ENCODE data around the gene TRIM33. TPM values are rescaled to one million over a fixed set of nuclear protein-coding genes. Genes with fewer than 3 reads are reported as not detected.

Gene TRIM33
- total RNA-seq, 1 experiment from 2014 or later = 44.5 TPM

DNA sequence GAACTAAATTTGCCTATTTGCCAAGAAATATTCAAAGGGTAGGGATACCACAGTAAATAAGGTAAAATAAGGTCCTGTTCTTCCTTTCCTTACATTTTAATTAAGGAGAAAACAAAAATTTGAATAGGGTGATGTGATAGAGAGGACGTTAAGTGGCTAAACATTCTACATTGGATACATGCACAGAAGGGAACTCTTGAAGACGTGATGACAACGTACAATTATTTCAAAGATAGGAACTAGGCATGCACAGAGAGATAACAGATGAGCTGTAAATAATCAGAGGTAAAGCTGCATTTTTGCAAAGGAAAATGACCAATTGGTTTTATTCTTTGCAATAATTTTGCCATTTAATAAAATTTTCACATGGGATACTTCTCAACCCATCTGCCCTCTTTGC lies 69.7 kb downstream of the TRIM33 start:
- CTCF ChIA-PET = no interaction called here
- Mint-ChIP-seq H3K36me3 (peaks cover 17% of the 10 kb centered on the region), H3K27ac (no peak overlapping the region), H3K9me3 (no peaks in the 10 kb centered on the region), H3K4me1 (peaks cover 16% of the 10 kb centered on the region), H3K27me3 (ENCODE audit: low read depth) (no peaks in the 10 kb centered on the region), H3K4me3 (no peak overlapping the region)
- POLR2A ChIA-PET = interaction anchor here (1.6 kb wide), 1 partner anchor 69 kb away, joined by 5 read pairs; the partner anchor contains the start of gene TRIM33
- DNase-seq (ENCODE audit: low spot score) (no peak), ATAC-seq (no peak)
- no peak for TF ChIP-seq PRRX2 (CRISPR knock-in tag; IDR thresholded peaks at IDR 0.05)
- TF ChIP-seq SMAD3 (CRISPR knock-in tag; IDR thresholded peaks at IDR 0.05; ENCODE audit: borderline replicate concordance) = no peak
- TF ChIP-seq, protein P1, sequence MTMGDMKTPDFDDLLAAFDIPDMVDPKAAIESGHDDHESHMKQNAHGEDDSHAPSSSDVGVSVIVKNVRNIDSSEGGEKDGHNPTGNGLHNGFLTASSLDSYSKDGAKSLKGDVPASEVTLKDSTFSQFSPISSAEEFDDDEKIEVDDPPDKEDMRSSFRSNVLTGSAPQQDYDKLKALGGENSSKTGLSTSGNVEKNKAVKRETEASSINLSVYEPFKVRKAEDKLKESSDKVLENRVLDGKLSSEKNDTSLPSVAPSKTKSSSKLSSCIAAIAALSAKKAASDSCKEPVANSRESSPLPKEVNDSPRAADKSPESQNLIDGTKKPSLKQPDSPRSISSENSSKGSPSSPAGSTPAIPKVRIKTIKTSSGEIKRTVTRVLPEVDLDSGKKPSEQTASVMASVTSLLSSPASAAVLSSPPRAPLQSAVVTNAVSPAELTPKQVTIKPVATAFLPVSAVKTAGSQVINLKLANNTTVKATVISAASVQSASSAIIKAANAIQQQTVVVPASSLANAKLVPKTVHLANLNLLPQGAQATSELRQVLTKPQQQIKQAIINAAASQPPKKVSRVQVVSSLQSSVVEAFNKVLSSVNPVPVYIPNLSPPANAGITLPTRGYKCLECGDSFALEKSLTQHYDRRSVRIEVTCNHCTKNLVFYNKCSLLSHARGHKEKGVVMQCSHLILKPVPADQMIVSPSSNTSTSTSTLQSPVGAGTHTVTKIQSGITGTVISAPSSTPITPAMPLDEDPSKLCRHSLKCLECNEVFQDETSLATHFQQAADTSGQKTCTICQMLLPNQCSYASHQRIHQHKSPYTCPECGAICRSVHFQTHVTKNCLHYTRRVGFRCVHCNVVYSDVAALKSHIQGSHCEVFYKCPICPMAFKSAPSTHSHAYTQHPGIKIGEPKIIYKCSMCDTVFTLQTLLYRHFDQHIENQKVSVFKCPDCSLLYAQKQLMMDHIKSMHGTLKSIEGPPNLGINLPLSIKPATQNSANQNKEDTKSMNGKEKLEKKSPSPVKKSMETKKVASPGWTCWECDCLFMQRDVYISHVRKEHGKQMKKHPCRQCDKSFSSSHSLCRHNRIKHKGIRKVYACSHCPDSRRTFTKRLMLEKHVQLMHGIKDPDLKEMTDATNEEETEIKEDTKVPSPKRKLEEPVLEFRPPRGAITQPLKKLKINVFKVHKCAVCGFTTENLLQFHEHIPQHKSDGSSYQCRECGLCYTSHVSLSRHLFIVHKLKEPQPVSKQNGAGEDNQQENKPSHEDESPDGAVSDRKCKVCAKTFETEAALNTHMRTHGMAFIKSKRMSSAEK (CRISPR knock-in tag; IDR thresholded peaks at IDR 0.05; ENCODE audit: borderline replicate concordance) = no peak
- TF ChIP-seq ATF1 (CRISPR knock-in tag; IDR thresholded peaks at IDR 0.05) = no peak
- TF ChIP-seq FOXK1 (CRISPR knock-in tag; IDR thresholded peaks at IDR 0.05) = no peak
- TF ChIP-seq, protein P2, sequence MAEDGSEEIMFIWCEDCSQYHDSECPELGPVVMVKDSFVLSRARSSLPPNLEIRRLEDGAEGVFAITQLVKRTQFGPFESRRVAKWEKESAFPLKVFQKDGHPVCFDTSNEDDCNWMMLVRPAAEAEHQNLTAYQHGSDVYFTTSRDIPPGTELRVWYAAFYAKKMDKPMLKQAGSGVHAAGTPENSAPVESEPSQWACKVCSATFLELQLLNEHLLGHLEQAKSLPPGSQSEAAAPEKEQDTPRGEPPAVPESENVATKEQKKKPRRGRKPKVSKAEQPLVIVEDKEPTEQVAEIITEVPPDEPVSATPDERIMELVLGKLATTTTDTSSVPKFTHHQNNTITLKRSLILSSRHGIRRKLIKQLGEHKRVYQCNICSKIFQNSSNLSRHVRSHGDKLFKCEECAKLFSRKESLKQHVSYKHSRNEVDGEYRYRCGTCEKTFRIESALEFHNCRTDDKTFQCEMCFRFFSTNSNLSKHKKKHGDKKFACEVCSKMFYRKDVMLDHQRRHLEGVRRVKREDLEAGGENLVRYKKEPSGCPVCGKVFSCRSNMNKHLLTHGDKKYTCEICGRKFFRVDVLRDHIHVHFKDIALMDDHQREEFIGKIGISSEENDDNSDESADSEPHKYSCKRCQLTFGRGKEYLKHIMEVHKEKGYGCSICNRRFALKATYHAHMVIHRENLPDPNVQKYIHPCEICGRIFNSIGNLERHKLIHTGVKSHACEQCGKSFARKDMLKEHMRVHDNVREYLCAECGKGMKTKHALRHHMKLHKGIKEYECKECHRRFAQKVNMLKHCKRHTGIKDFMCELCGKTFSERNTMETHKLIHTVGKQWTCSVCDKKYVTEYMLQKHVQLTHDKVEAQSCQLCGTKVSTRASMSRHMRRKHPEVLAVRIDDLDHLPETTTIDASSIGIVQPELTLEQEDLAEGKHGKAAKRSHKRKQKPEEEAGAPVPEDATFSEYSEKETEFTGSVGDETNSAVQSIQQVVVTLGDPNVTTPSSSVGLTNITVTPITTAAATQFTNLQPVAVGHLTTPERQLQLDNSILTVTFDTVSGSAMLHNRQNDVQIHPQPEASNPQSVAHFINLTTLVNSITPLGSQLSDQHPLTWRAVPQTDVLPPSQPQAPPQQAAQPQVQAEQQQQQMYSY (CRISPR knock-in tag; IDR thresholded peaks at IDR 0.05) = no peak
- no peak for TF ChIP-seq ETV6 (CRISPR knock-in tag; IDR thresholded peaks at IDR 0.05)
- TF ChIP-seq, protein P3, sequence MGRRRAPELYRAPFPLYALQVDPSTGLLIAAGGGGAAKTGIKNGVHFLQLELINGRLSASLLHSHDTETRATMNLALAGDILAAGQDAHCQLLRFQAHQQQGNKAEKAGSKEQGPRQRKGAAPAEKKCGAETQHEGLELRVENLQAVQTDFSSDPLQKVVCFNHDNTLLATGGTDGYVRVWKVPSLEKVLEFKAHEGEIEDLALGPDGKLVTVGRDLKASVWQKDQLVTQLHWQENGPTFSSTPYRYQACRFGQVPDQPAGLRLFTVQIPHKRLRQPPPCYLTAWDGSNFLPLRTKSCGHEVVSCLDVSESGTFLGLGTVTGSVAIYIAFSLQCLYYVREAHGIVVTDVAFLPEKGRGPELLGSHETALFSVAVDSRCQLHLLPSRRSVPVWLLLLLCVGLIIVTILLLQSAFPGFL (CRISPR knock-in tag; IDR thresholded peaks at IDR 0.05; ENCODE audit: borderline replicate concordance) = no peak
- no peak for TF ChIP-seq EMX1 (CRISPR knock-in tag; IDR thresholded peaks at IDR 0.05)
- TF ChIP-seq GRHL2 (CRISPR knock-in tag; IDR thresholded peaks at IDR 0.05; ENCODE audit: insufficient replicate concordance, severe bottlenecking) = no peak
- TF ChIP-seq ZNF396 (CRISPR knock-in tag; IDR thresholded peaks at IDR 0.05; ENCODE audit: borderline replicate concordance) = no peak
- TF ChIP-seq, protein P4, sequence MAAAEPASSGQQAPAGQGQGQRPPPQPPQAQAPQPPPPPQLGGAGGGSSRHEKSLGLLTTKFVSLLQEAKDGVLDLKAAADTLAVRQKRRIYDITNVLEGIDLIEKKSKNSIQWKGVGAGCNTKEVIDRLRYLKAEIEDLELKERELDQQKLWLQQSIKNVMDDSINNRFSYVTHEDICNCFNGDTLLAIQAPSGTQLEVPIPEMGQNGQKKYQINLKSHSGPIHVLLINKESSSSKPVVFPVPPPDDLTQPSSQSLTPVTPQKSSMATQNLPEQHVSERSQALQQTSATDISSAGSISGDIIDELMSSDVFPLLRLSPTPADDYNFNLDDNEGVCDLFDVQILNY (CRISPR knock-in tag; IDR thresholded peaks at IDR 0.05) = no peak
- no peak for TF ChIP-seq IRF2 (CRISPR knock-in tag; IDR thresholded peaks at IDR 0.05; ENCODE audit: borderline replicate concordance, low read depth)
- TF ChIP-seq ZBTB21 (CRISPR knock-in tag; IDR thresholded peaks at IDR 0.05; ENCODE audit: borderline replicate concordance) = no peak
- no peak for TF ChIP-seq NR1H2 (CRISPR knock-in tag; IDR thresholded peaks at IDR 0.05)
- TF ChIP-seq, protein P5, sequence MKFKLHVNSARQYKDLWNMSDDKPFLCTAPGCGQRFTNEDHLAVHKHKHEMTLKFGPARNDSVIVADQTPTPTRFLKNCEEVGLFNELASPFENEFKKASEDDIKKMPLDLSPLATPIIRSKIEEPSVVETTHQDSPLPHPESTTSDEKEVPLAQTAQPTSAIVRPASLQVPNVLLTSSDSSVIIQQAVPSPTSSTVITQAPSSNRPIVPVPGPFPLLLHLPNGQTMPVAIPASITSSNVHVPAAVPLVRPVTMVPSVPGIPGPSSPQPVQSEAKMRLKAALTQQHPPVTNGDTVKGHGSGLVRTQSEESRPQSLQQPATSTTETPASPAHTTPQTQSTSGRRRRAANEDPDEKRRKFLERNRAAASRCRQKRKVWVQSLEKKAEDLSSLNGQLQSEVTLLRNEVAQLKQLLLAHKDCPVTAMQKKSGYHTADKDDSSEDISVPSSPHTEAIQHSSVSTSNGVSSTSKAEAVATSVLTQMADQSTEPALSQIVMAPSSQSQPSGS (CRISPR knock-in tag; IDR thresholded peaks at IDR 0.05; ENCODE audit: borderline replicate concordance, low read depth) = no peak
- TF ChIP-seq, protein P6, sequence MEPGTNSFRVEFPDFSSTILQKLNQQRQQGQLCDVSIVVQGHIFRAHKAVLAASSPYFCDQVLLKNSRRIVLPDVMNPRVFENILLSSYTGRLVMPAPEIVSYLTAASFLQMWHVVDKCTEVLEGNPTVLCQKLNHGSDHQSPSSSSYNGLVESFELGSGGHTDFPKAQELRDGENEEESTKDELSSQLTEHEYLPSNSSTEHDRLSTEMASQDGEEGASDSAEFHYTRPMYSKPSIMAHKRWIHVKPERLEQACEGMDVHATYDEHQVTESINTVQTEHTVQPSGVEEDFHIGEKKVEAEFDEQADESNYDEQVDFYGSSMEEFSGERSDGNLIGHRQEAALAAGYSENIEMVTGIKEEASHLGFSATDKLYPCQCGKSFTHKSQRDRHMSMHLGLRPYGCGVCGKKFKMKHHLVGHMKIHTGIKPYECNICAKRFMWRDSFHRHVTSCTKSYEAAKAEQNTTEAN (CRISPR knock-in tag; IDR thresholded peaks at IDR 0.05) = no peak
